Measurements from ENCODE around the gene TNFSF8.

Gene TNFSF8, protein sequence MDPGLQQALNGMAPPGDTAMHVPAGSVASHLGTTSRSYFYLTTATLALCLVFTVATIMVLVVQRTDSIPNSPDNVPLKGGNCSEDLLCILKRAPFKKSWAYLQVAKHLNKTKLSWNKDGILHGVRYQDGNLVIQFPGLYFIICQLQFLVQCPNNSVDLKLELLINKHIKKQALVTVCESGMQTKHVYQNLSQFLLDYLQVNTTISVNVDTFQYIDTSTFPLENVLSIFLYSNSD

DNA sequence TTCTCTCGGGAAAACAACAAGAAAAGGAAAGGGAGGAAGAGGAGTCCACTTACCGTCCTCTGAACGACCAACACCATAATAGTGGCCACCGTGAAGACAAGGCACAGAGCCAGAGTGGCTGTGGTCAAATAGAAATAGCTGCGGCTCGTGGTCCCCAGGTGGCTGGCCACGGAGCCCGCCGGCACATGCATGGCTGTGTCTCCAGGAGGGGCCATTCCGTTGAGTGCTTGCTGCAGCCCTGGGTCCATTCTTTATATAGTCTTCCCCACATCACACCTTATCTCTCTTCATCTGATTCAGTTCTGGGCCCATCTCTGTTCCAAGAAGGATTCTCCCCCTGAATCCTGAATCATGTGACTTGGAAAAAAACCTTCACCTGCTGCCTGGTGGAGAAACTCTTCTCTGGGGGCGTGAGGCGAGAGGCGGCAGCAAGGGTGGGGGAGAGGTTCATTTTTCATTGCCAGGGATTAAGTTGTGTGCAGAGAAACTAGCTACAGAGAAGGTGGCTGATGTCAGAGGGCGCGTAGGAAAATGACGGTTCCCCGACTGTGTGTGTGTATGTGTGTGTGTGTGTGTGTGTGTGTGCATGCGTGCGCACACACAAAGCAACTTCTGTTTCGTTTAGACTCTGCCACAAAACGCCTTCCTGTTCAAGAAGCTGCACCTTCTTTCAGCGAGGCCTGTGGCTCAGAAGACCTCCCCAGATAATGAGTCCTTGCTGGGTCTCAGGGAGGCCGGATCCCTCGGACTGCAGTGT lies at the start of gene TNFSF8:
Gene TNFSF8 (minus strand): TSS at position 536 of the 757 bp plus-strand sequence. CDS start 288 bp downstream, at position 248.
- DNase-seq (ENCODE audit: low read depth in 2 of 2) = peak; percentile 55 to 64

GRCh38 chr9:114973216-114973615 lies 42.8 kb upstream of the TNFSF8 start:
- DNase-seq (ENCODE audit: low read depth in 2 of 2) = no peak

GRCh38 chr9:114972510-114973136 lies 42.2 kb upstream of the TNFSF8 start:
- DNase-seq (ENCODE audit: low read depth in 2 of 2) = no peak

GRCh38 chr9:114969269-114969668 lies 38.9 kb upstream of the TNFSF8 start:
- DNase-seq (ENCODE audit: low read depth in 2 of 2) = no peak

GRCh38 chr9:114968671-114969070 lies 38.3 kb upstream of the TNFSF8 start:
- DNase-seq (ENCODE audit: low read depth in 2 of 2) = no peak

DNA sequence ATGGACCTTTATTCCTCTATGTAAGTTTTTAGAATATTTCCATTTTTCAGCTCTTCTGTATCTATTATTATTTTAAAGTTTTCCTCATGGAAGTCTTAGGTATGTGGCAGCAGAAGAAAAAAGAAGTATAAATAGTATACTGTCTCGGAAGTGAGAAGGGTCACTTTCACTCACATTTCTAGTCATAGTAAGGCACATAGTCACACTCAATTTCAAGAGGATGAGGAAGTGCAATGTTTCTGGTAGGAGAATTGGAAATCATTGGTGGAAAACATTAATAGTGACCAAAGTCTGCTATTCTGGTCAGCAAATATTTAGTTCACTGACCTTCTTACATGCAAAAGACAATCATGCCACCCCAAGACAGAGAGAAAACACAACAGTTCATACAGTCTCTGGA lies 35.2 kb upstream of the TNFSF8 start:
- no peak for DNase-seq (ENCODE audit: low read depth in 2 of 2)

DNA sequence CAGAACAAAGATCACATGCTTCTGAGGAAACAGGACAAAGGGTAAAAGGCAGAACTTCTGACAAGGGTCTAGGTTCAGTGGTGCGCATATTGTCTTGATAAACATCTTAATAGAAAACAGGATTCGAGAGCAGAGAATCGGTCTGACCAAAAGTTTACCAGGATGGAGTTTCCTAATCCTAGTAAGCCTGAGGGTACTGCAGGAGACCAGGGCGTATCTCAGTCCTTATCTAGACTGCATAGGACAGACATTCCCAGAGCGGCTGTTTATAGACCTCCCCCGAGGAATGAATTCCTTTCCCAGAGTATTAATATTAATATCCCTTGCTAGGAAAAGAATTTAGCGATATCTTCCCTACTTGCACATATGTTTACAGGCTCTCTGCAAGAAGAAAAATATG lies 32.4 kb upstream of the TNFSF8 start:
- DNase-seq (ENCODE audit: low read depth in 2 of 2) = no peak

DNA sequence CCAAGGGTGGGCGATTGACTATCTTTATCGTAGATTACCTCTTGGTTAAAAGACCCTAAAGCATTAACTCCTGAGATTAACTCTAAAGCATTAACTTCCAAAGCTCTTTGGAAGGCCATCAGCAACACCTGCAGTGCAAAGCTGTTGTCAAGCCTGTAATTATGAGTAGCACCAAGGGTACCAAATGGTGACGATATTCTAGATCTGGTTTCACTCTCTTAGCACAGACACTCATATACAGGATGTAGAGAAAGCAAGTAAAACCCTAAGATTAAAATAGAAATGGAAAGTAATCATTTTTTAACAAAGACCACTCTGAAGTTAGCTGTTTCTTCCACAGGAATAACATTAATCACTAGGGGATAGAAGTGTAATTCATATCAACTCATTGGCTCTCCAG lies 29.9 kb upstream of the TNFSF8 start:
- no peak for DNase-seq (ENCODE audit: low read depth in 2 of 2)

DNA sequence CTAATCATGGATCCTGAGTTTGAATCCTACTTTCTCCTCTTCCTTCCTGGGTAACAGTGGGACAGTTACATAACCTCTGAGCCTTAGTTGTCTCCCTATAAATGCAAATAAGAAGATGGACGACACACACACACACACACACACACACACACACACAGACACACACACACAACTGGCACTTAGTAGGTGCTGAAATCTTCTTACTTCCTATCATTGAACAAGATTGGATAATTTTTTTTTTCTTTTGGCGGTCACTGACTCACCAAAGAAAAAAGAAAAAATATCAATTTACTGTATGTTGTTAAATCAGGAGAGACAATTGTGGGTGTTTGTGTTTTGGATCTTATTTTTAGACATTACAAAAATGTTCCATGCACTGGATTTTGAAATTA lies 28.4 kb upstream of the TNFSF8 start:
- no peak for DNase-seq (ENCODE audit: low read depth in 2 of 2)

- DNase-seq (ENCODE audit: low read depth in 2 of 2) = peak in 1 of 2 donors; percentile 34
Observed at GRCh38 chr9:114958021-114958843, 27.8 kb upstream of the TNFSF8 start.

GRCh38 chr9:114957558-114957957 lies 27.2 kb upstream of the TNFSF8 start:
- DNase-seq (ENCODE audit: low read depth in 2 of 2) = no peak

DNA sequence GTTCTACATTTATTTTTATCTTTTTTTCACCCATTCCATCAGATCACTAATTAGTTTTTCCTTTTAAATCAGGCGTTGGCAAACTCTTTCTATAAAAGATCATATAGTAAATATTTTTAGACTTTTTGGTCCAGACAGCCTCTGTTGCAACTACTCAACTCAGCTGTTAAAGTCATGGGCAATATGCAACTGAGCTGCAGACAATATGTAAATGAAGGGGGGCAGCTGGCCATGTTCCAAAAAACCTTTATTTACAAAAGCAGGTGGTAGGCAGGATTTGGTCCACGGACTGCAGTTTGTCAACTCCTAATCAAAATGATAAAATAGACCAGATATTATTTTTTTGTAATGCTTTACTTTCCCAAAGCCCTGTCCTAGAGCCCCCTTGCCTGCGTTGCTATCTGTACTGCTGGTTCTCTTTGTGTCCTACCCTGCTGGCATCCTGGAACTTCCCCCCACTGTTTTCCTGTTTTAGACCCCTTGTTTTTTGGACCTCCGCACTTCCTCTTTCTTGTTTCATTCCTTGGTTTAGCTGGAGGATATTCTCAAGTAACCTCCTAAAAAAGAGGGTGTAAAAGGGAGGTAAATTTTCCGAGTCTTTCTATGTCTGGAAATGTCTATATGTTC lies 24.7 kb upstream of the TNFSF8 start:
- DNase-seq (ENCODE audit: low read depth in 2 of 2) = no peak

DNA sequence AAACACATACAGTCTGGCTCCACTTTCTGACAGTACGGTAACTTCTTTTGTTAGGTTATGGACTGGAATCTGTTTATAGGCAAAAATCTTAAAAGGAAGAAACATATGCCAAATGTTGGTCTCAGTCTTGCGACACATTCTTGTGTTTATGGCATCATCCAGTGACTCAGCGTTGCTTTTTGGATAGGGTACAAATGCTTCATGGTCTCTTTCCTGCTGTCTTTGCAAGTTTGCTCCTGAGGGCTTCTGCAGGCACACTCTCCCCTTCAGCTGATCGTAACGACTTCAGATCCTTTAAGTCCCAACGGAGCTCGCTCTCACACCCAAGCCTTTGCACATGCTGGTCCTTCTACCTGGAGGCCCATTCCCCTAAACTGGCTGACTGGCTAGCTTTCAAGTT lies 23.6 kb upstream of the TNFSF8 start:
- no peak for DNase-seq (ENCODE audit: low read depth in 2 of 2)

GRCh38 chr9:114953046-114953445 lies 22.7 kb upstream of the TNFSF8 start:
- no peak for DNase-seq (ENCODE audit: low read depth in 2 of 2)

GRCh38 chr9:114950761-114951160 lies 20.4 kb upstream of the TNFSF8 start:
- DNase-seq (ENCODE audit: low read depth in 2 of 2) = no peak

- DNase-seq (ENCODE audit: low read depth in 2 of 2) = no peak
Observed at GRCh38 chr9:114947058-114947457, 16.7 kb upstream of the TNFSF8 start.

DNA sequence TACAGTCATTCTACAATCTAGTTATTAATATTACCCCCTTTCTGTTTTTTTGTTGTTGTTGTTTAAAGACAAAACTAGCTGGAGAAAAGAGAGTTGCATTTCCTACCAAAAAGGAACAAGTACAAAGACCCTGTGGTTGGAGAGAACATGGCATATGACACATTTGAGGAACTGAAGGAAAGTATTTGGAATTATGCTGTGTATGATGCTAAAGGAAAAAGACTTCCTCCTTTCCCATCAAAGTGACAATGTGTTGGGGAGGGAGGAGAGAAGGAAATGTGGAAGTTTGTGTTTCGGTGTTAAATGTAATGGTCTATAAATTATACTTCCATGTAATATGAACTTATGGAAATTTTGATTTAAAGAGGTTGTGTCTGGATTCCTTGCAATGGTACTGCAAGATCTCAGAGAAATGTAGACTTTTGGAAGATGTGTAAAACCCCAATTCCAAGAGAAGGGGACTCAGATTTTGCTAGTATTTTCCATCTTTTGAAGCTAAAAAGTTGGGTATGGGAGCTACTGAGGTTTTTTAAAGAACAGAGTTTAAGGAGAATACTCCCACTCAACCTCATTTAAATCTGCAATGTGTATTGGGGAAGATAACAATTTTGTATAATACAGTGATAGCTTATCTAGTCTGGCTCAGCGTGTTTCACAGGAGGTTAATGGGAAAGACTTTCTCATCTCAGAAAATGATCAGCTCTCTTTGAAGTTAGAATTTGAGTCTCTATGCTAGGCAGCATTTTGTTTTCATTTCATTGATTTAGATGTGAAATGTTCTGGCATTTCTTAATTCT lies 15.4 kb upstream of the TNFSF8 start:
- DNase-seq (ENCODE audit: low read depth in 2 of 2) = no peak

DNA sequence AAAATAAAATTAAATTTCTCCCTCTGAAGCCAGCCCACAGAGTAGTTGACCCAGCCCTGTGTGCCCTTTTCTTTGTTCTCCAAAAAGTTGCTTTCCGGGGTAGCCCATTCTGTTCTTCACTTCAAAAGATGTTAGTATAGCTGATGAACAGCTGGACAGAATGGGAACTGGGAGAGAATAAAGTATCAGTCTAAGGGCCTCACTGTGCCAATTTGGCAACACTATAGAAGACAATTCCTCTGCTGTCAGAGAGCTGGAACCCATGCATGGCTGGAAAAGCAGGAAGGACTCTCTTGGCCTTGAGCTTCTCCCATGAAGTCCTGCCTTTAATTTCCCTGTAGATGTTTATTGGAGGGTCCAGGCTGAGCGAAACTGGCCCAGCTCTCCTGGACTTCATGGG lies 11.0 kb upstream of the TNFSF8 start:
- no peak for DNase-seq (ENCODE audit: low read depth in 2 of 2)

DNA sequence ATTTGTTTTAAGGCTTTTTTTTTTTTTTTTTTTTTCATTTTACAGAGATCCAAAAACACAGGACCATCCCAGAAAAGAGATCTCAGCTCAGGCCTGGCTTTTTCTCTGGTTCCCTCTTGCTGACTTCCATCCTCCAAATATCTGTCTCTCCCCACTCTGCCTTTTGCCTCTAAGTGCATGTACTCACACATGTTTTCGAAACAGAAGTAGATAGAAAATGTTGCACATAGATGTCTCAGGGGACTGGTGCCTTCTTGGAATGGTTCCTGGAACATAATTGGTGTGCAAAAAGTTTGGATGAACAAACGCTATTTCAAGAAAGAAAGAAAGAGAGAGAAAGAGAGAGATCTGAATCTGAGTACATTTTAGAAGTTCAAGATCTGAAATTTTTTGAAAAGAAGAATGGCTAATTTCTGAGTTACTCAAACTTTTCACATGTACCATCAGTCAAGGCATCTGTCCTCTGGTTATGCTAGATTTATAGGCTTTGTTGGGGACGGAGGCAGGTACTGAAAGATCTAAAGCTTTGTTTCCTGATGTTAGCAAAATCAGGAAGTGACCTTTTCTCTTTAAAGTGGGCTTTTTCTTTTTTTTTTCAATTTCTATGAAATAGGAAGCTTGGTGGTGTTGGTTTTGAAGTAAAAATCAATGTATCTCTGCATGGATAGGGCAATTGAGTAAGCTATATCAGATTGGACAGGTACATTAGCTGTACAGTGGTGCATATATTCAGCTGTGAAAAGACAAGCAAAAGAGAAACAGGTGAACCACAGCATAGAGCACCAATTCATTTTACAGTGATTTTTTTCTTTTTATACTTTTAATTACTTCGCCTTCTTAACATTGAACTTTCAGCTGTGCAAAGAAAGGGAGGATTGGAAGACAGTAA lies 8.5 kb upstream of the TNFSF8 start:
- no peak for DNase-seq (ENCODE audit: low read depth in 2 of 2)

DNA sequence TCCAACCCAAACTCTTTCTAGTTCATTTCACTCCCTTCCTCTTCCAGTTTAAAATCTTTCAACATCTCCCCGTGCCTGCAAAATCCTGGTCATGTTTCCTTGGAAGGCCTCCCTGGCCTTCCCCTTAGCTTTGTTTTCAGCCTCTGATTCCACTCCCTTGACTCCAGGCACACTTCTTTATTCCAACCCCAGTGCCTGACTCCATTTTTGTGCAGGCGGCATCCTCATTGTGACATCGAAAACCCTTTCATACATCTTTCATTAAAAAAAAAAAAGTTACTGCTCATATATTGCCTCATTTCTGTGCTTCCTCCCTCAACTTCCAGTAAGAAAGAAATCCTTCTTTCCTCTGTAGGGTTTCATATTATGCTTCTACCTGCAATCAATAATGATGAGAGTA lies 7.1 kb upstream of the TNFSF8 start:
- no peak for DNase-seq (ENCODE audit: low read depth in 2 of 2)
